AG08395 (cell line): ENCODE data around the gene GARIN5B.

ENCODE experiments used
- DNase-seq: peaks from one replicate; pipeline ENCODE4 v3.0.0; 2012; ENCODE audit warnings: mixed read lengths, low spot score

The GARIN5B gene

DNA sequence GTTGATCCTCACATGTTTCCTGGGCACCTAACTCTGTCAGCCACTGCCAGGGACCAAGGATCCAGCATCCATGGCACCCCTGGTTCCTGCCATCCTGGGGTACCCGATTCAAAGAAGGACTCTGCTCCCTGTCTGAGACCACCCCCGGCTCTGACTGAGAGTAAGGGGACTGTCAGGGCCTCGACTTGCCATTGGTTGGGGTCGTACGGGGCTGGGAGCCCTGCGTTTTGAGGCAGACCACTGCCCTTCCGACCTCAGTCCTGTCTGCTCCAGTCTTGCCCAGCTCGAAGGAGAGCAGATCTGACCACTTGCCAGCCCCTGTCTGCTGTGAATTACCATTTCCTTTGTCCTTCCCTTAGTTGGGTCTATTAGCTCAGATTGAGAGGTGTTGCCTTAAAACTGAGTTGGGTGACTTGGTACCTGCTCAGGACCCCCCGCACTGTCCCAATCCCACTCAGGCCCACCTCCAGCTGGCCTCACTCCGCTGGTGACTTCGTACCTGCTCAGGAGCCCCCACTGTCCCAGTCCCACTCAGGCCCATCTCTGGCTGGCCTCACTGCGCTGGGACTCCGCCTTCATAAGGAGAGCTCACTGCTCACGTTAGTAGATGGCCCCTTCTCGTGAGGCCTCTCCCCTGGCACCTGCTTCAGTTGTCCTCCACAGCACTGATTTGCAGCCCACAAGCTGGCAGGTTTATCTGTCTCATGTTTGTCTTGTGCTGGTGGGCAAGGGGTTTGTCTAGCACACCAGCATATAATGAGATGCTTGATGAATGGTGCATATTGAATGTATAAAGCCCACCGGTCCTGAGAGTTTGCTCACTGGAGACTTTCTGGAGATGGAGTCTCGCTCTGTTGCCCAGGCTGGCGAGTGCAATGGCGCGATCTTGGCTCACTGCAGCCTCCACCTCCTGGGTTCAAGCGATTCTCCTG is 26.6 kb upstream of the GARIN5B start:
- DNase-seq = no peak

DNA sequence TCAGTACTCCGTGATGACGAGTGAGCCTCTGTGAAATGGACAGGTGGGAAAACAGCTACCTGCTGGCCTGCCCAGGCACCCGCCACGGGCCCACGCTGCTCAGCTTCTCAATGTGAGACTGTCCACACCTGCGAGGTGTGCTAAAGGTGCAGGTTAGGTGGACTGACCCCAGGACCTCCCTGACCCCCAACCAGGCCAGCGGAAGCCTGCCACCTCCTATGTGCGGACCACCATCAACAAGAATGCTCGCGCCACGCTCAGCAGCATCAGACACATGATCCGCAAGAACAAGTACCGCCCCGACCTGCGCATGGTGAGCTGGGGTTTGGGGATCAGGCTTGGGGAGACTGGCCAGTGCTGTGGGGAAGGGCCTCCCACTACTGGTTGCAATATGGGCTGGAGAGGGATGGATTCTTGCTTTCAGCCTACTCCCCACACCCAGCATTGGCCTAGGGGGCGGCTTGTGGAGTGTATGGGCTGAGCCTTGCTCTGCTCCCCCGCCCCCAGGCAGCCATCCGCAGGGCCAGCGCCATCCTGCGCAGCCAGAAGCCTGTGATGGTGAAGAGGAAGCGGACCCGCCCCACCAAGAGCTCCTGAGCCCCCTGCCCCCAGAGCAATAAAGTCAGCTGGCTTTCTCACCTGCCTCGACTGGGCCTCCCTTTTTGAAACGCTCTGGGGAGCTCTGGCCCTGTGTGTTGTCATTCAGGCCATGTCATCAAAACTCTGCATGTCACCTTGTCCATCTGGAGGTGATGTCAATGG is 24.9 kb upstream of the GARIN5B start:
- DNase-seq = no peak

GRCh38 chr19:55386493-55386971 is 23.5 kb upstream of the GARIN5B start:
- DNase-seq = no peak

DNA sequence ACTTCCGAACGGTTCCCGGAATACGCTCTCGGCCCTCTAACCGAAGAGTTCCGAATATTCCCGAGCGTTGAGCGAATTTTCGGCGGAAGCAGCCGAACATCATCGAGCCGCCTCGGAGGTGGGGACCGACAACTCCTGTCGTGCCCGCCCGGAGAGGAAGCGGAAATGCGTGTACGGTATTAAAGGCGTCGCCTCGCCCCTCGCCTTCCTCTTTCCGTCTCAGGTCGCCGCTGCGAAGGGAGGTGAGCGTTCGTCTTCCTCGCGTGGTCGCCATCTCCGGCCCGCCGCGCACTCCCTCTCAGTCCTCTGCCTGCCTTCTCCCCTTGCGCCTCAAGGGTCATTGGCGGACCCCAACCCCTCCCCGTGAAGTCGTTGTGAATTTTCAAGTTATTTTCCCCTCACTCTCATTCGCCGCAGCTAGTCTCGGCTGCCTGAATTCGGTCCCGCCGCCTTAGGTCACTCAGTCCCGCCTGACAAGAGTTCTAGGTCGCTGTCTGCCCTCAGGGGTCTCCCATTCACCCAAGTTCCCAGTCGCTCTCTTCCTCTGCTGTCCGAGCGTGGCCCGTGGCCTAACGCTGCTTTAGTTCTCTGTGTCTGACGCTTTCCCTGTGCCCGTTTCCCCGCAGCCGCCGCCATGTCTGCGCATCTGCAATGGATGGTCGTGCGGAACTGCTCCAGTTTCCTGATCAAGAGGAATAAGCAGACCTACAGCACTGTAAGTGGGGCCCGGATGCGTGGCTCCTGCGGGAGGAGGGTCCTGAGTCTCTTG is 22.8 kb upstream of the GARIN5B start, which contains the start of gene RPL28:
Gene RPL28, plus strand, starts transcription at position 209 of the 769 bp plus-strand sequence. Its CDS starts 426 bp downstream, at position 635.
- peak; percentile 98 for DNase-seq

DNA sequence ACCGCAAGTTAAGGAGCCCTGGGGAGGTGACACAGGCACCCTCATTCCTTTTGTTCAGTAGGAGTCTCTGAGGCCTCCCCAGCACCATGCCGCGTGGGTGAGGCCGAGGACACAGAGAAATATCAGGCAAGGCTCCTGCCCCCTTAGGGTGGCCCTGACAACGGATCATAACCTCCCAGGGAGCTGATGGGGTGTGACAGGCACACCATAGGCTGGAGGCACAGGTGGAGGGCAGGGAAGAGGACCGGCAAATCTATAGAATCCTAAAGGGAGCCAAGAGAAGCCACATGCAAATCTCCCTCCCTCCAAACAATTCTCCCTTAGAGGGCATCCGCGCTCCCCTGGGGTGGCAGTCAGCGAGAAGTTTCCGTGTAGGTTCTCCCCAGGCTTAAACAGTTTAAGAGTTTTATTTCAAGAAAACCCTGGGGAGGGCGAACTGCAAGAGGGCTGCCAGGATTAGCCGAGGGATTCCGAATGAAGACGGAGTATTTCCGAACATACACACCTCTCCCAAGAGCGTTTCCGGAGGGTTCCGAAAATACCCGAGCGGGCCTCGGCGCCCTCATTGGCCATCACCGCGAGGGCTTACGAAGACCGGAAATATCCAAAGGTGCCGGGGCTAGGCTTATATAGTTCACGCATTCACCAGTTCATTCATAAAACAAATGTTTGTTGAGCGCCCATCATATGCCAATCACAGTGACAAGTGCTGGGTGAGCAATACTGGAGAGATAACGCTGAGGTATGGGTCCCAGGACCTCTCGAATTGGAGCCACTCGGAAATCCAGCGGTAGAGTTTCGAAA is 22.1 kb upstream of the GARIN5B start:
- peak; percentile 93 for DNase-seq

GRCh38 chr19:55384131-55384919 is 21.3 kb upstream of the GARIN5B start, which contains the start of gene TMEM238:
Gene TMEM238, minus strand, starts transcription at chr19:55384292. Its CDS starts 33 bp downstream, at chr19:55384259.
- DNase-seq = no peak

DNA sequence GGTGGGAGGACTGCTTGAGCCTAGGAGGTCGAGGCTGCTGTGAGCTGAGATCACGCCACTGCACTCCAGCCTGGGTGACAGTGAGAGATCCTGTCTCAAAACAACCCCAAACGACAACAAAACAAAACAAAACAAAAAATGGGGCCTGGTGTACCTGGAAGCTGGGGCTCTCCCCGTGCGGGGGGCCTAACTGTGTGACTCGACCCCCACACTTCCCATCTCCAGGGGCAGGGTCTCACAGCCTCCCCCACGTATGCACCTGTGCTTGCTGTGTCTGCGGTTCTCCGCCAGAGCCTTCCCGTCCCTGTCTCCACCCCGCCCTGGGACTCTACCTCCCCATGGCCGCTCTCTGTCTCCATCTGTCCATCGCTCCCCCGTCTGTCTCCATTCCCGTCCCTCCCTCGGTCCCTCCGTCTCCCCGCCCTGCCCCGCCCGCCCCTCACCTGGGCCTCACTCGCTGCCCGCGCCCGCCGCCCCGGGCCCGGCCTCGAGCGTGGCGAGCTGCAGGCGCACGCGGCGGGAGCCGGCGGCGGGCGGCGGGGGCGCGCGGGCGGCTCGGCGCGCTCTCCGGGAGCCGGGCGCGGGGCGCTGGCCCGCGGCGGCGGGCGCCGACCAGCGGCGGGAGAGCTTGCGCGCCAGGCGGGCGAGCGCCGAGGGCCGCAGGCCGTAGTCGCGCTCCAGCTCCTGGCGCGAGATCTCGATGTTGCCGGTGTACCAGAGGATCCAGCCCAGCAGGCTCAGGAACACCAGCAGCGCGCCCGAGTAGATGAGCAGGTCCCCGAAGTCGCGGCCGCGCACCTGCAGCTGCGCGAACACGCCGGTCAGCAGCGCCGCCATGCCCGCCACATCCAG is 20.4 kb upstream of the GARIN5B start:
- DNase-seq = peak; percentile 74

- no peak for DNase-seq
These were observed 19.5 kb upstream of the GARIN5B start for GRCh38 chr19:55382522-55383054.

- DNase-seq = no peak
These were observed 19.0 kb upstream of the GARIN5B start for GRCh38 chr19:55382013-55382412.

GRCh38 chr19:55379174-55379573 is 16.1 kb upstream of the GARIN5B start:
- DNase-seq = no peak

DNA sequence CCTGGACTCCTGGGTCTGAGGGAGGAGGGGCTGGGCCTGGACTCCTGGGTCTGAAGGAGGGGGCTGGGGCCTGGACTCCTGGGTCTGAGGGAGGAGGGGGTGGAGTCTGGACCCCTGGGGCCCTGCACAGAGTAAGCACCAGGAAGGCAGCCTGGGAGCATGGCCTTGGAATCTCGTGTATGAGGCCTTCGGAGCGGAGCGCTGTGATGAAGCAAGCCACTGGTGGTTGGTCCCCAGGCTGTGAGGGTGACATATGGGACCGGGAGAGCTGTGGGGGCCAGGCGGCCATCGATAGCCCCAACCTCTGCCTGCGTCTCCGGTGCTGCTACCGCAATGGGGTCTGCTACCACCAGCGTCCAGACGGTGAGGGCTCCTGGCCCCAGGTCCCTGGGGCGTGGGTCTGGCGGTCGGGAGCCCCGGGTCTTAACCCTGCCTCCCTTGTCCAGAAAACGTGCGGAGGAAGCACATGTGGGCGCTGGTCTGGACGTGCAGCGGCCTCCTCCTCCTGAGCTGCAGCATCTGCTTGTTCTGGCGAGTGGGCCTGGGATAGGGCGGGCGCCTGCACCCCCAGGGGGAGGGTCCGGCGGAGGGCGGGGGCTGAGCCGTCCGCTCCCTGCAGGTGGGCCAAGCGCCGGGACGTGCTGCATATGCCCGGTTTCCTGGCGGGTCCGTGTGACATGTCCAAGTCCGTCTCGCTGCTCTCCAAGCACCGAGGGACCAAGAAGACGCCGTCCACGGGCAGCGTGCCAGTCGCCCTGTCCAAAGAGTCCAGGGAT is 14.5 kb upstream of the GARIN5B start:
- DNase-seq = no peak

DNA sequence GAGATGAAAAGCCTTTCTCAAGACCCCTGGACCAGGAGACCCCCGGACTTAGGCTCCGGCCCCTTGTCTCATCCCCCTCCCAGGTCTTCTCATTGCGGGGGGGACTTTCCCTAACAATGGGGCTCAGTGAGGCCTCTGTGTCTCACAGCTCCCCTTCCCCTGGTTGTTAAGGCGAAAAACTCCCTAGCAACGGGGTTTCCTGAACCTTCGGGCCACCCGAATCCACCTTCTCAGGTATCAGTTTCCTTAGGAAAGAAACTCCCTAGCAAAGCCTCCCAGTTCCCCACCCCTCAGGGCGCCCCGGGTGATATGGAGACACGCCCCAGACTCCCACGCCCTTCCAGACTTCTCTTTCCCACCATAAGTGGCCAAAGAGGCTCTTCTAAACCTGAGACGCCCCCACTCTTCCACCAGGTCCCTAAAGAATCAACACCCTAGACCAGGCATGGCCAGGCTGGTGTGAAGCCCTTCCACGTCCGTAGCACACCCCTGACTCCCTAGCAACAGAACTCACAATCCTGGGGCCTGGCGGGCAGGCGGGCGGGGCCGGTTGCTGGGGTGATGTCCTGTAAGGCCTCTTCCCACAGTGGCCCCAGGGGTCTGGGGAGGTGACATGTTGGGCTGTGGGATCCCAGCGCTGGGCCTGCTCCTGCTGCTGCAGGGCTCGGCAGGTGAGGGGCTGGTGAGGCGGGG is 13.3 kb upstream of the GARIN5B start, which contains the start of gene TMEM190:
Gene TMEM190, plus strand, starts transcription at position 586 of the 693 bp plus-strand sequence. Its CDS starts 28 bp downstream, at position 614.
- no peak for DNase-seq

DNA sequence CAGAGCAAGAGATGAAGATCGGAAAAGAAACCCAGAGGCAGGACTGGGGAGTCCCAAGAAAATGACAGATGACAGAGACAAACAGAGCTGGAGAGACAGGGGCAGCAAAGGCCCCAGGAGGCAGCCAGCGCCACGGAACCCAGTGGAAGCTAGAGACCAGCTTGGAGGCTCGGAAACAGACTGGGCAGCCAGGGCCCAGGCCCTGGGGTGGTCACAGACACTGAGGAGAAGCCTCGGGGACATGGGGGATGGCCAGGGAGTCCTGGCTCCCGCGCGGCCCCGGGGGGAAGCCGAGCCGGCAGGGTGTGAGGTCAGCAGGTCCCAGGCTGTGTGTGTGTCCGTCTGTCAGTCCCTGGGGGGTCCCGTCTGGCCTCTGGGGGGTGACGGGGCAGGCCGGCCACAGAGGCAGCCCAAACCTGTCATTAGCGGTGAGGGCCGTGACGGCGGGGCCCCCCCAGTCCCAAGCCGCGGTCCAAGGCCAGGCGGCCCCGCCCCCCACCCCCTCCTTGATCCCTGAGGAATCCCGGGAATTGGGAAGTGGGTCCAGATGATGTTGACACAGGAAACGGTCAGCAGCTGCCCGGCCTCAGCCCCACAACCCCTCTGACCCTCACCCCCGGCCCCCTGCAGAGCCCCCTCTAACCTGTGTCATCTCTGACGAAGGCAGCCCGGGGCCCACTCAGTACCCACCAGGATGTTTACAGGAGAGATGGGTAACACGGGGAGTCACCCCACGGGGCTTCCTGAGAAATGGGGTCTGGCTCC is 11.1 kb upstream of the GARIN5B start:
- DNase-seq = peak; percentile 58

DNA sequence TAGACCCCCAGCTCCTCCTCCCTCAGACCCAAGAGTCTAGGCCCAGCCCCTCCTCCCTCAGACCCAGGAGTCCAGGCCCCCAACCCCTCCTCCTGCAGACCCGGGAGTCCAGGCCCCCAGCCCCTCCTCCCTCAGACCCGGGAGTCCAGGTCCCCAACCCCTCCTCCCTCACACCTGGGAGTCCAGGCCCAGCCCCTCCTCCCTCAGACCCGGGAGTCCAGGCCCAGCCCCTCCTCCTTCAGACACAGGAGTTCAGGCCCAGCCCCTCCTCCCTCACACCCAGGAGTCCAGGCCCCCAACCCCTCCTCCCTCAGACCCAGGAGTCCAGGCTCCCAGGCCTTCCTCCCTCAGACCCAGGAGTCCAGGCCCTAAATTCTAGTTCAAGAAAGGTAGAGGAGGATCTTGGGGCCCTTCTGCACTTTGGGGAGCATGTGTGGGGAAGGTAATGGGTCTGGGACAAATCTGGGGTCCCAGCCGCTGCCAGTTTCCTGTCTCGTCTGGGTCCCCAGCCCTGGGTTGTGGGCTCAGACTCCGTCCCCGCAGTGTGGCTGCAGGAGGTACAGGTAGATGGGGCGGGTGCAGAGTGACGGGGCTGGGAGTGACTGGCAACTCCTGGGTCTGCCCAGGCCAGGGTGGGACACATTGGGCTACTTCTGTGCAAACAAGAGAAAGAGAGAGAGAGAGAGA is 10.4 kb upstream of the GARIN5B start:
- DNase-seq = no peak

DNA sequence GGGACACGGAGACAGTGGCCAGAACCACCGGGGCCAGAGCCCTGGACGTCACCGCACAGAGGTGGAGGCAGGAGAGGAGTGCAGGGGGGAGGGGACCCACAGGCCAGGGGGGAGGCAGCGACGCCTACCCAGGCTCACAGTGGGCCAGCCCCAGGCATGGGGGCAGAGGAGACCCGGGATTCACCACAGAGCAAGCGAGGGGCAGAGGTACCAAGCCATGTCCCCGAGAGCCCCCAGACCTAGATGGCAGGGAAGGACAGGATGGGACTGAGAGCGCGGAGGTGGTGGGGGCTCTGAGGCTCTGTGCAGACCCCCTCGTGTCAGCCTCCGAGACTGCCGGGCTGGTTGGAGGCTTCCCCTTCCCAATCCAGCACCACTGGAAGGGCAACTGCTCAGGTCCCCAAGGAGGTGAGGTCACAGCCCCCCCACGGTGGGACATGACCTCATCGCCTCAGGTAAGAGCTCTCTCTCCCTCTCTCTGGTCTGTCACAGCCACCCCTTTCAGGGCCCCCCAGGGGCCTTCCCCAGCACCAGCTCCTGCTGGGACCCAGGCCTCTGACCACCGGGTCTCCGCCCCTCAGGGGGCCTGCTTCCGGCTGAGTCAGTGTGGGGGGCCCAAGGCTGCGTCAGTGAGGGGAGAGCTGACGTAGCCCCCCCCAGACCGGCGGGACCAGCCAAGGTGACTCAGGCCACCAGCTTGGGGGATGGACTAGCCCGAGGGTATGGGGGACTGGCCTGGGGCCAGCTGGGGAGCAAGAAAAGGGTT is 9.4 kb upstream of the GARIN5B start:
- peak; percentile 55 for DNase-seq
